GM12878 (cell line): ENCODE data around the gene MAPK8. TPM values are rescaled to one million over a fixed set of nuclear protein-coding genes. Genes with fewer than 3 reads are reported as not detected.

ENCODE experiments used
- ATAC-seq: fragments of 200-7000 bp; cut with Tn5 transposase; 3 replicates; pipeline ENCODE4 v1.9.1; 2020; ENCODE audit warnings: mild to moderate bottlenecking, moderate library complexity
- BruUV-seq: library from RNA; stranded (reverse); fragments of 400-500 nt; replicated peaks from 2 replicates; lab custom pipeline; 2021; lab: Mats Ljungman, UMichigan
- CTCF ChIA-PET: fragments of 300-600 bp; sonication (Branson Sonifier 250); formaldehyde crosslinking; extraction: SDS; loops from one replicate; lab custom pipeline; 2021; ENCODE audit warnings: inconsistent platforms; lab: Yijun Ruan, JAX
- POLR2A ChIA-PET: fragments of 350-600 bp; formaldehyde crosslinking; extraction: SDS; loops from one replicate; lab custom pipeline; 2021; ENCODE audit warnings: inconsistent platforms; lab: Charles Lee
- RAD21 ChIA-PET: fragments of 300-600 bp; sonication (Branson Sonifier 250); formaldehyde crosslinking; loops from one replicate; lab custom pipeline; 2023; ENCODE audit warnings: antibody characterized with exemption; ENCODE audit not compliant: unreplicated experiment; lab: Charles Lee
- SMC1A ChIA-PET: fragments of 300-600 bp; sonication (Branson Sonifier 250); formaldehyde crosslinking; loops from one replicate; lab custom pipeline; 2023; ENCODE audit not compliant: unreplicated experiment, uncharacterized antibody; lab: Charles Lee
- DNase-seq: peaks from one replicate; pipeline ENCODE4 v3.0.0-alpha.2; 2011; ENCODE audit warnings: low read depth, low spot score
- FAIRE-seq: peaks from 3 replicates; lab custom pipeline; 2011; peaks lifted over from hg19 to GRCh38; lab: Jason Lieb, UNC
- H2AFZ ChIP-seq: 2 replicates; pipeline ENCODE4 v1.6.0; 2011; ENCODE audit warnings: low read depth, low read length, control low read depth; ENCODE audit not compliant: control insufficient read depth
- H3K27ac ChIP-seq: 2 replicates; pipeline ENCODE4 v1.5.1; 2011; ENCODE audit warnings: control low read depth; ENCODE audit not compliant: control insufficient read depth, insufficient read depth
- H3K27me3 ChIP-seq, 2 experiments: replicated peaks in 1 of 2; 2 replicates each; pipeline versions ENCODE4 v1.6.0 to v1.6.1; 2011; ENCODE audit warnings: low read length in 1 of 2; ENCODE audit not compliant: control insufficient read depth in 2 of 2, insufficient read depth in 2 of 2
- H3K36me3 ChIP-seq, 2 experiments: 2 replicates each; pipeline ENCODE4 v1.5.1; 2011; ENCODE audit warnings: low read length in 1 of 2; ENCODE audit not compliant: control insufficient read depth in 2 of 2, insufficient read depth in 2 of 2
- H3K4me1 ChIP-seq: 2 replicates; pipeline ENCODE4 v1.6.1; 2011; ENCODE audit warnings: mild to moderate bottlenecking, low read length, moderate library complexity, mixed read lengths; ENCODE audit not compliant: control insufficient read depth, insufficient read depth
- H3K4me2 ChIP-seq: 2 replicates; pipeline ENCODE4 v1.6.0; 2011; ENCODE audit warnings: control low read depth; ENCODE audit not compliant: control insufficient read depth, insufficient read depth
- H3K4me3 ChIP-seq: fragments of 200-600 bp; sonication (generic); 2 replicates; pipeline ENCODE4 v1.5.1; 2016
- H3K79me2 ChIP-seq: 2 replicates; pipeline ENCODE4 v1.6.0; 2011; ENCODE audit warnings: low read length; ENCODE audit not compliant: control insufficient read depth, insufficient read depth
- H3K9ac ChIP-seq: 2 replicates; pipeline ENCODE4 v1.8.0; 2011; ENCODE audit warnings: low read length, control low read depth, mixed read lengths; ENCODE audit not compliant: control insufficient read depth, insufficient read depth
- H3K9me3 ChIP-seq: replicated peaks from 3 replicates; pipeline ENCODE4 v1.5.1; 2011; ENCODE audit warnings: mild to moderate bottlenecking, low read length; ENCODE audit not compliant: control insufficient read depth, insufficient read depth
- H4K20me1 ChIP-seq: 2 replicates; pipeline ENCODE4 v1.6.0; 2011; ENCODE audit not compliant: control insufficient read depth, insufficient read depth
- E2F4 ChIP-seq: IDR thresholded peaks from 2 replicates; pipeline ENCODE4 v1.6.1; 2012; ENCODE audit warnings: low read depth, low read length, improper control_type of control experiment
- ETV6 ChIP-seq, 2 experiments: fragments of 450-650 bp in 1 of 2; IDR thresholded peaks in 1 of 2; conservative IDR thresholded peaks in 1 of 2; 2 replicates each; pipeline ENCODE4 v1.6.1; 2014; ENCODE audit warnings: antibody characterized with exemption in 1 of 2, borderline replicate concordance in 1 of 2, low read depth in 1 of 2, mild to moderate bottlenecking in 1 of 2, moderate library complexity in 1 of 2
- IKZF1 ChIP-seq: fragments of 450-650 bp; conservative IDR thresholded peaks from 2 replicates; pipeline ENCODE4 v1.6.1; 2017; ENCODE audit warnings: antibody characterized with exemption, mild to moderate bottlenecking
- KLF5 ChIP-seq: fragments of 450-650 bp; IDR thresholded peaks from 2 replicates; pipeline ENCODE4 v1.6.1; 2014; ENCODE audit warnings: mild to moderate bottlenecking; ENCODE audit not compliant: partially characterized antibody
- MXI1 ChIP-seq: fragments of 150-350 bp; IDR thresholded peaks from 2 replicates; pipeline ENCODE4 v1.6.1; 2011; ENCODE audit warnings: low read depth, mild to moderate bottlenecking, inconsistent platforms, low read length, improper control_type of control experiment
- NBN ChIP-seq: fragments of 450-650 bp; IDR thresholded peaks from 2 replicates; pipeline ENCODE4 v1.6.1; 2016
- NFXL1 ChIP-seq: fragments of 450-650 bp; IDR thresholded peaks from 2 replicates; pipeline ENCODE4 v1.6.1; 2017; ENCODE audit warnings: antibody characterized with exemption, mild to moderate bottlenecking, borderline replicate concordance
- NR2C2 ChIP-seq: IDR thresholded peaks from 2 replicates; pipeline ENCODE4 v1.6.1; 2011; ENCODE audit warnings: borderline replicate concordance, low read depth; ENCODE audit not compliant: control insufficient read depth, insufficient read length
- PAX5 ChIP-seq: IDR thresholded peaks from 2 replicates; pipeline ENCODE4 v1.6.1; 2011; ENCODE audit warnings: low read depth, low read length, borderline replicate concordance
- PAX8 ChIP-seq: fragments of 450-650 bp; IDR thresholded peaks from 2 replicates; pipeline ENCODE4 v1.6.1; 2017; ENCODE audit warnings: mild to moderate bottlenecking, moderate library complexity
- POU2F2 ChIP-seq: IDR thresholded peaks from 3 replicates; pipeline ENCODE4 v1.6.1; 2011; ENCODE audit warnings: low read depth, mild to moderate bottlenecking, low read length, borderline replicate concordance
- RAD21 ChIP-seq: IDR thresholded peaks from 2 replicates; pipeline ENCODE4 v1.6.1; 2011; ENCODE audit warnings: mild to moderate bottlenecking, low read depth, low read length, moderate library complexity; ENCODE audit not compliant: insufficient read depth
- SMAD1 ChIP-seq: fragments of 450-650 bp; IDR thresholded peaks from 2 replicates; pipeline ENCODE4 v1.6.1; 2018; ENCODE audit warnings: mild to moderate bottlenecking, low read depth; ENCODE audit not compliant: partially characterized antibody
- ZNF217 ChIP-seq: fragments of 450-650 bp; IDR thresholded peaks from 2 replicates; pipeline ENCODE4 v1.6.1; 2017; ENCODE audit warnings: antibody characterized with exemption, mild to moderate bottlenecking
- WGBS: methylation state at CpG from one replicate; pipeline ENCODE4 v1.1.6; 2016; ENCODE audit warnings: low lambda C conversion rate; ENCODE audit not compliant: insufficient replicate concordance, insufficient coverage; ENCODE audit errors: missing lambda C conversion rate; 5-methylcytosine and 5-hydroxymethylcytosine counted together
- in situ Hi-C: fragments of 300-500 bp; cut with MboI; formaldehyde crosslinking; loops from 9 replicates; pipeline ENCODE4 v1.14.3; 2018; ENCODE audit warnings: mixed read lengths
- intact Hi-C: fragments of 100-400 bp; cut with micrococcal nuclease; formaldehyde crosslinking; loops from one replicate; pipeline ENCODE4 v1.14.2; 2022; ENCODE audit not compliant: unreplicated experiment
- polyA plus RNA-seq, 11 experiments: library from polyadenylated mRNA; depleted of rRNA in 4 of 11; unstranded in 6 of 11; stranded (reverse) in 5 of 11; fragments of >200 nt; fragmentation: Nextera tagmentation in 4 of 11; fragmentation: Illumina TruSeq in 1 of 11; extraction: Ambion mirVana in 4 of 11; extraction: Trizol in 1 of 11; gene quantifications; 1 replicate in 1 of 11; 2 replicates in 10 of 11; pipeline versions ENCODE4 v1.2.1 to v1.2.3, GENCODE V29; 2011 to 2016; ENCODE audit warnings: inconsistent platforms in 2 of 11, missing spikeins in 2 of 11, low read depth in 1 of 11
- total RNA-seq, 4 experiments: library from RNA; depleted of rRNA in 3 of 4; stranded (reverse); fragments of >200 nt in 3 of 4; fragmentation: Illumina TruSeq in 1 of 4; extraction: Trizol in 1 of 4; gene quantifications; 2 replicates each; pipeline versions ENCODE4 v1.2.1 to v1.2.3, GENCODE V29; 2013 to 2021

The MAPK8 gene
- total and polyA plus RNA-seq, 10 of the 15 experiments (the other 5 are each of a cell fraction or from before 2014, with no cell fraction given), result 3.9 to 102 (median 40.0) TPM

GRCh38 chr10:48384699-48384982, 78.2 kb downstream of the MAPK8 start:
- no peak for DNase-seq
- ATAC-seq, result no peak
- in situ Hi-C loops, result no loop called here
- SMC1A ChIA-PET, result interaction anchor here (0.9 to 1.7 kb wide), 4 partner anchors 18 to 163 kb away, joined by 3 to 8 read pairs (median 4); no protein-coding TSS in a partner anchor
- no peaks in the 10 kb centered on the region; the same call in 2 of the 3 replicates for H3K9me3 ChIP-seq
- POLR2A ChIA-PET, result no interaction called here
- no peaks in the 10 kb centered on the region for H3K4me1 ChIP-seq
- RAD21 ChIA-PET, result interaction anchor here (0.8 to 1.4 kb wide), 3 partner anchors 11 to 271 kb away, joined by 3 read pairs; no protein-coding TSS in a partner anchor
- FAIRE-seq, result no peak
- H3K9ac ChIP-seq, result no peak overlapping the region
- intact Hi-C loops, result no loop called here
- no peaks in the 10 kb centered on the region for H4K20me1 ChIP-seq
- no TSS peak for BruUV-seq
- H3K4me2 ChIP-seq, result no peak overlapping the region
- H3K79me2 ChIP-seq, result no peaks in the 10 kb centered on the region
- TF ChIP-seq SMAD1 (no peak), PAX5 (no peak), RAD21 (no peak), PAX8 (no peak), E2F4 (no peak), POU2F2 (no peak)
- no peaks in the 10 kb centered on the region for H3K36me3 ChIP-seq
- CTCF ChIA-PET, result interaction anchor here (1.5 to 5.1 kb wide), 3 partner anchors 15 to 76 kb away, joined by 4 to 26 read pairs (median 13); no protein-coding TSS in a partner anchor
- H2AFZ ChIP-seq, result no peak overlapping the region
- no peaks in the 10 kb centered on the region for H3K27me3 ChIP-seq
- H3K4me3 ChIP-seq, result no peak overlapping the region
- H3K27ac ChIP-seq, result no peak overlapping the region

GRCh38 chr10:48389272-48389671, 82.8 kb downstream of the MAPK8 start:
- in situ Hi-C loops, result no loop called here
- Histone ChIP-seq H3K9me3 (no peaks in the 10 kb centered on the region), H3K4me2 (no peak overlapping the region), H3K79me2 (peaks cover 2% of the 10 kb centered on the region; the same call in 1 of the 2 replicates), H3K27ac (no peak overlapping the region), H3K4me3 (no peak overlapping the region), H4K20me1 (no peaks in the 10 kb centered on the region), H3K4me1 (peaks cover 6% of the 10 kb centered on the region; the same call in 1 of the 2 replicates), H2AFZ (no peak overlapping the region), H3K36me3 (no peaks in the 10 kb centered on the region), H3K27me3 (no peaks in the 10 kb centered on the region), H3K9ac (no peak overlapping the region)
- RAD21 ChIA-PET, result interaction anchor here (1.4 kb wide), 1 partner anchor 158 kb away, joined by 4 read pairs; no protein-coding TSS in a partner anchor
- CTCF ChIA-PET, result interaction anchor here (1.0 to 5.1 kb wide), 4 partner anchors 10 to 27 kb away, joined by 3 to 26 read pairs (median 4); no protein-coding TSS in a partner anchor
- POLR2A ChIA-PET, result no interaction called here
- DNase-seq, result no peak
- no TSS peak for BruUV-seq
- no peak for FAIRE-seq
- intact Hi-C loops, result no loop called here
- SMC1A ChIA-PET, result interaction anchor here (0.7 to 1.9 kb wide), 5 partner anchors 8 to 28 kb away, joined by 3 to 5 read pairs (median 3); no protein-coding TSS in a partner anchor
- ATAC-seq, result peak; percentile 53
- 72% methylated on average over 2 of the region's 2 CpGs for WGBS
- no peak for TF ChIP-seq NR2C2
- TF ChIP-seq NFXL1, result no peak
- TF ChIP-seq KLF5, result no peak
- no peak for TF ChIP-seq IKZF1
- no peak for TF ChIP-seq ZNF217
- no peak for TF ChIP-seq MXI1
- TF ChIP-seq NBN, result no peak
- no peak for TF ChIP-seq ETV6 (conservative IDR thresholded peaks at IDR 0.05 in 1 of 2, IDR thresholded peaks at IDR 0.05 in 1 of 2; ENCODE audit: borderline replicate concordance in 1 of 2, low read depth in 1 of 2)
